ENCODE measurements around the gene DACT3. TPM values are rescaled to one million over a fixed set of nuclear protein-coding genes. Genes with fewer than 3 reads are reported as not detected.
A peak's percentile ranks its signal among the peaks of the same experiment; 100 is the strongest.

Gene DACT3
- polyA plus RNA-seq, 1 of the 3 experiments (the other 2 are of a cell fraction): 9.5 TPM

DNA sequence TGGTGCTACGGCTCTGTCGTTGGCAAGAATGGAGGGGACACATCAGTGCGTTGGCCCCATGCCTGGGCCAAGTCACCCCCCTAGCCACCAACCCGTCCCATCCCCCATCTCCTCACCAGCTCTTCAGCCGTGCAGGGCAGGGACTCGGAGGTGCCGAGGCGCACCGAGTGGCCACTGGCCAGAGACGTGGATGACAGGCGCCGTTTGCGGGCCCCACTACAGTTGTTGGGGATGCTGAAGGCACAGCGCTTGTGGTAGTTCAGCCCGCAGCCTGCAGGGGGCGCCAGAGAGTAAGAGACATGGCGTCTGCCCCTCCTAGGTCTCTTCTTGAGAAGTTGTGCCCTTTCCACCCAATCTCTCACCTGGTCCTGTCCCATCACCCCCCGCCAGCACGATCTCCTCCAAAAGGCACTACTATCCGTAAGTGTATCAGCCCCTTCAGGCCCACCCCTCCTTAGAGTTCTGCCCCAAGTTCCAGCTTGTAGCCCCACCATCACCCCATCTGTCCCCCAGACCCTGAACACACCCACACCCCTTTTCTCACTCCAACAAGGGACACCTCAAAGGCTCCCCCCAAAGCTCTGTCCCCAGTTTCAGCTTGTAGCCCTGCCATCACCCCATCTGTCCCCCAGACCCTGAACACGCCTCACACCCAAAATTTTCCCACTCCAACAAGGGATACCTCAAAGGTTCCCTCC, 43.5 kb upstream of the DACT3 start:
- Histone ChIP-seq H3K27ac (ENCODE audit: low read depth in 2 of 2, low read length in 1 of 2) (no peak overlapping the region), H2AFZ (ENCODE audit: low read depth) (no peak overlapping the region), H3K9ac (no peak overlapping the region), H3K36me3 (replicated peaks in 1 of 2; ENCODE audit: control insufficient read depth in 1 of 2, insufficient read depth in 2 of 2, low read length in 1 of 2) (peaks cover 14 to 31% of the 10 kb centered on the region in 2 experiments), H3K79me2 (ENCODE audit: insufficient read depth) (no peaks in the 10 kb centered on the region), H3K4me2 (no peak overlapping the region), H3K9me2 (no peaks in the 10 kb centered on the region), H3F3A (replicated peaks; ENCODE audit: insufficient read depth) (peaks cover 8% of the 10 kb centered on the region), H3K27me3 (ENCODE audit: insufficient read depth) (no peaks in the 10 kb centered on the region), H3K4me1 (ENCODE audit: control insufficient read depth in 1 of 2, insufficient read depth in 2 of 2, low read depth in 1 of 2, low read length in 1 of 2) (no peaks in the 10 kb centered on the region), H3K4me3 (ENCODE audit: low read depth in 2 of 2, low read length in 1 of 2) (peak overlapping the region in 1 of 2 experiments; percentile 47; a peak in 1 of 4 replicates), H3K9me3 (no peaks in the 10 kb centered on the region), H4K20me1 (ENCODE audit: insufficient read depth) (no peaks in the 10 kb centered on the region)
- POLR2A ChIA-PET: interaction anchor here (1.2 to 1.4 kb wide), 2 partner anchors 10 to 24 kb away, joined by 5 to 6 read pairs; no protein-coding TSS in a partner anchor
- 74% methylated on average over 9 of the region's 21 CpGs for WGBS (ENCODE audit: low lambda C conversion rate)
- peak; percentile 83 for DNase-seq
- TF ChIP-seq SMC3 (IDR thresholded peaks at IDR 0.05; ENCODE audit: low read depth, low read length) (peak; percentile 19; the same call in 1 of the 2 replicates), FOXM1 (IDR thresholded peaks at IDR 0.05; ENCODE audit: low read depth) (no peak), GABPA (IDR thresholded peaks at IDR 0.05; ENCODE audit: low read depth) (no peak), GATA2 (CRISPR knock-in tag; IDR thresholded peaks at IDR 0.05) (no peak), TCF12 (IDR thresholded peaks at IDR 0.05) (no peak), POLR2AphosphoS5 (IDR thresholded peaks at IDR 0.05; ENCODE audit: low read depth, low read length) (no peak), SIN3A (IDR thresholded peaks at IDR 0.05; ENCODE audit: borderline replicate concordance, low read depth, low read length) (no peak), RAD21 (IDR thresholded peaks at IDR 0.05; ENCODE audit: low read length) (peak; percentile 48)
- TF ChIP-seq, protein P1, sequence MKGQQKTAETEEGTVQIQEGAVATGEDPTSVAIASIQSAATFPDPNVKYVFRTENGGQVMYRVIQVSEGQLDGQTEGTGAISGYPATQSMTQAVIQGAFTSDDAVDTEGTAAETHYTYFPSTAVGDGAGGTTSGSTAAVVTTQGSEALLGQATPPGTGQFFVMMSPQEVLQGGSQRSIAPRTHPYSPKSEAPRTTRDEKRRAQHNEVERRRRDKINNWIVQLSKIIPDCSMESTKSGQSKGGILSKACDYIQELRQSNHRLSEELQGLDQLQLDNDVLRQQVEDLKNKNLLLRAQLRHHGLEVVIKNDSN (IDR thresholded peaks at IDR 0.05; ENCODE audit: borderline replicate concordance, low read depth): no peak
- TF ChIP-seq, protein P2, sequence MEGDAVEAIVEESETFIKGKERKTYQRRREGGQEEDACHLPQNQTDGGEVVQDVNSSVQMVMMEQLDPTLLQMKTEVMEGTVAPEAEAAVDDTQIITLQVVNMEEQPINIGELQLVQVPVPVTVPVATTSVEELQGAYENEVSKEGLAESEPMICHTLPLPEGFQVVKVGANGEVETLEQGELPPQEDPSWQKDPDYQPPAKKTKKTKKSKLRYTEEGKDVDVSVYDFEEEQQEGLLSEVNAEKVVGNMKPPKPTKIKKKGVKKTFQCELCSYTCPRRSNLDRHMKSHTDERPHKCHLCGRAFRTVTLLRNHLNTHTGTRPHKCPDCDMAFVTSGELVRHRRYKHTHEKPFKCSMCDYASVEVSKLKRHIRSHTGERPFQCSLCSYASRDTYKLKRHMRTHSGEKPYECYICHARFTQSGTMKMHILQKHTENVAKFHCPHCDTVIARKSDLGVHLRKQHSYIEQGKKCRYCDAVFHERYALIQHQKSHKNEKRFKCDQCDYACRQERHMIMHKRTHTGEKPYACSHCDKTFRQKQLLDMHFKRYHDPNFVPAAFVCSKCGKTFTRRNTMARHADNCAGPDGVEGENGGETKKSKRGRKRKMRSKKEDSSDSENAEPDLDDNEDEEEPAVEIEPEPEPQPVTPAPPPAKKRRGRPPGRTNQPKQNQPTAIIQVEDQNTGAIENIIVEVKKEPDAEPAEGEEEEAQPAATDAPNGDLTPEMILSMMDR (IDR thresholded peaks at IDR 0.05): peak; percentile 78
- CTCF ChIA-PET: interaction anchor here (0.5 to 6.0 kb wide), 31 partner anchors 10 to 309 kb away, joined by 3 to 54 read pairs (median 4); no protein-coding TSS in a partner anchor

DNA sequence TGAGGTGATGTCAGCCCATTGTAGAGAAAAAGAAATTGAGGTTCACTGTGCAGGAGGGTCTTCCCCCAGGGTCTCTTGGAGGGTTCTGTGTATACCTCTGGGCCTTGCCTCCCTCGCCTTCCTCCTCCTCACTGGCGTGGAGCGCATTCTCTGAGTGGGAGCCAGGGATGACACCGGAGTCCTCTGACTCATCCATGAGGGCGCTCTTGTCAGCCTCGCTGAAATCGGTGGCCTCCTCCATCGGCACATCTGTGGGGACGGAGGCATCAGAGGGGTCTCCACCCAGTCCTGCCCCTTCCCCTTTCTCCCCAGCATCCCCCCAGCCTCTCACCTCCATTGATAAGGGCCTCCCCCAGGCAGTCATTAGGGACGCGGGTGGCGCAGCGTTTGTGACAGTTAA, 39.7 kb upstream of the DACT3 start:
- Histone ChIP-seq H3K27me3 (ENCODE audit: insufficient read depth) (no peaks in the 10 kb centered on the region), H3K9ac (no peak overlapping the region), H3K4me2 (no peak overlapping the region), H3K4me1 (ENCODE audit: control insufficient read depth in 1 of 2, insufficient read depth in 2 of 2, low read depth in 1 of 2, low read length in 1 of 2) (no peaks in the 10 kb centered on the region), H4K20me1 (ENCODE audit: insufficient read depth) (0 out of 2 replicates have a peak, but pooled peaks cover 4% of the 10 kb centered on the region), H3K27ac (ENCODE audit: low read depth in 2 of 2, low read length in 1 of 2) (no peak overlapping the region), H3F3A (replicated peaks; ENCODE audit: insufficient read depth) (peaks cover 8% of the 10 kb centered on the region), H3K36me3 (replicated peaks in 1 of 2; ENCODE audit: control insufficient read depth in 1 of 2, insufficient read depth in 2 of 2, low read length in 1 of 2) (peaks cover 29 to 47% of the 10 kb centered on the region in 2 experiments), H3K4me3 (ENCODE audit: low read depth in 2 of 2, low read length in 1 of 2) (no peak overlapping the region), H3K9me2 (no peaks in the 10 kb centered on the region), H3K9me3 (no peaks in the 10 kb centered on the region), H2AFZ (ENCODE audit: low read depth) (no peak overlapping the region), H3K79me2 (ENCODE audit: insufficient read depth) (no peaks in the 10 kb centered on the region)
- 95% methylated on average over 10 of the region's 13 CpGs for WGBS (ENCODE audit: low lambda C conversion rate)
- POLR2A ChIA-PET: no interaction called here
- TF ChIP-seq, protein P3, sequence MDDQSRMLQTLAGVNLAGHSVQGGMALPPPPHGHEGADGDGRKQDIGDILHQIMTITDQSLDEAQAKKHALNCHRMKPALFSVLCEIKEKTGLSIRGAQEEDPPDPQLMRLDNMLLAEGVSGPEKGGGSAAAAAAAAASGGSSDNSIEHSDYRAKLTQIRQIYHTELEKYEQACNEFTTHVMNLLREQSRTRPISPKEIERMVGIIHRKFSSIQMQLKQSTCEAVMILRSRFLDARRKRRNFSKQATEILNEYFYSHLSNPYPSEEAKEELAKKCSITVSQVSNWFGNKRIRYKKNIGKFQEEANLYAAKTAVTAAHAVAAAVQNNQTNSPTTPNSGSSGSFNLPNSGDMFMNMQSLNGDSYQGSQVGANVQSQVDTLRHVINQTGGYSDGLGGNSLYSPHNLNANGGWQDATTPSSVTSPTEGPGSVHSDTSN (IDR thresholded peaks at IDR 0.05): no peak
- TF ChIP-seq, protein P4, sequence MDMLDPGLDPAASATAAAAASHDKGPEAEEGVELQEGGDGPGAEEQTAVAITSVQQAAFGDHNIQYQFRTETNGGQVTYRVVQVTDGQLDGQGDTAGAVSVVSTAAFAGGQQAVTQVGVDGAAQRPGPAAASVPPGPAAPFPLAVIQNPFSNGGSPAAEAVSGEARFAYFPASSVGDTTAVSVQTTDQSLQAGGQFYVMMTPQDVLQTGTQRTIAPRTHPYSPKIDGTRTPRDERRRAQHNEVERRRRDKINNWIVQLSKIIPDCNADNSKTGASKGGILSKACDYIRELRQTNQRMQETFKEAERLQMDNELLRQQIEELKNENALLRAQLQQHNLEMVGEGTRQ (IDR thresholded peaks at IDR 0.05; ENCODE audit: borderline replicate concordance, low read depth, low read length): no peak
- no peak for TF ChIP-seq YY1 (IDR thresholded peaks at IDR 0.05; ENCODE audit: low read depth)
- TF ChIP-seq ELF1 (IDR thresholded peaks at IDR 0.05): no peak
- TF ChIP-seq JUND (IDR thresholded peaks at IDR 0.05): no peak
- TF ChIP-seq MXI1 (IDR thresholded peaks at IDR 0.05; ENCODE audit: low read depth, low read length): no peak
- TF ChIP-seq RCOR1 (IDR thresholded peaks at IDR 0.05; ENCODE audit: low read length): no peak
- TF ChIP-seq, protein P2 (IDR thresholded peaks at IDR 0.05): no peak
- no peak for TF ChIP-seq POLR2AphosphoS5 (IDR thresholded peaks at IDR 0.05; ENCODE audit: low read depth, low read length)
- no peak for TF ChIP-seq FOSL2 (IDR thresholded peaks at IDR 0.05; ENCODE audit: borderline replicate concordance, low read depth)
- no peak for TF ChIP-seq NFIC (IDR thresholded peaks at IDR 0.05; ENCODE audit: borderline replicate concordance)
- TF ChIP-seq MEF2A (IDR thresholded peaks at IDR 0.05; ENCODE audit: borderline replicate concordance, low read depth): no peak
- TF ChIP-seq, protein P5, sequence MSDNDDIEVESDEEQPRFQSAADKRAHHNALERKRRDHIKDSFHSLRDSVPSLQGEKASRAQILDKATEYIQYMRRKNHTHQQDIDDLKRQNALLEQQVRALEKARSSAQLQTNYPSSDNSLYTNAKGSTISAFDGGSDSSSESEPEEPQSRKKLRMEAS (IDR thresholded peaks at IDR 0.05; ENCODE audit: low read depth): no peak
- peak; percentile 10 for DNase-seq
- CTCF ChIA-PET: no interaction called here

Measured in SK-N-SH (cell line).